ENCODE results near the gene FBXL15. TPM values are rescaled to one million over a fixed set of nuclear protein-coding genes. Genes with fewer than 3 reads are reported as not detected.
A peak's percentile ranks its signal among the peaks of the same experiment; 100 is the strongest.

The FBXL15 gene
- total and polyA plus RNA-seq, 2 of the 13 experiments (the other 11 are each of a cell fraction or from before 2014, with no cell fraction given): 4.3 to 8.3 TPM

DNA sequence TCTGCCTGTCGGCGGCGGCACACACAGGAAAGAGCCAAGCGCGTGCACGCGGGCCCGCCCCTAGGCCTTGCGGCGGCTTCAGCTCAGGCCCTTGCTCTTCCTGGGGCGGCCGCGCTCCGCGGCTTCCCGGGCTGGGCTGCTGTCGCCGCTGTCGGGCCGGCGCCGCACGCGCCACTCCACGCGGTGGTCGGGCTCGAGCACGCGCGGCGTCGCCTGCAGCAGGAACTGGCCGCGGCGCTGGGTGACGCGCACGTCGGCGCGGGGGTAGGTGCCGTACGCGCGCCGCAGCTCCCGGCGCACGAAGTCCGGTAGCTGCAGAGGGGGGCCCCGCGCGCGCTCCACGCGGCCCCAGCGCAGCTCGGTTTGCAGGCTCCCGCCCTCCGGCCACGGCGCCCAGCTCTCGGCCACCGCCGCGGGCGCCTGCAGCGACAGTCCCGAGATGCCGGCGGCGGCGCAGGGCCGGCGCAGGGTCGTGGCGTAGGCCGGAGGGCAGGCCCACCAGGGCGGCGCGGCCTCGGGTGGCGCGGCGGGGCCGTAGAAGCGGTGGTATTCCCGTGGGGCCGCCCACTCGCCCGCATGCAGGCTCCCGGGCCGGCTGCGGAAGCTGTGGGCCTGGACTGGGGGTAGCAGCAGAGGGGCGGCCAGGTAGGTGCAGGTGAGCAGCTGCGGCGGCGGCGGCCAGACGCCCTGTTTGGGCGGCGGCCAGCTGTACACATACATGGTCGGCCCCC, 29.9 kb downstream of the FBXL15 start (continued):
- TF ChIP-seq, protein P1, sequence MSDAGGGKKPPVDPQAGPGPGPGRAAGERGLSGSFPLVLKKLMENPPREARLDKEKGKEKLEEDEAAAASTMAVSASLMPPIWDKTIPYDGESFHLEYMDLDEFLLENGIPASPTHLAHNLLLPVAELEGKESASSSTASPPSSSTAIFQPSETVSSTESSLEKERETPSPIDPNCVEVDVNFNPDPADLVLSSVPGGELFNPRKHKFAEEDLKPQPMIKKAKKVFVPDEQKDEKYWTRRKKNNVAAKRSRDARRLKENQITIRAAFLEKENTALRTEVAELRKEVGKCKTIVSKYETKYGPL (CRISPR knock-in tag; IDR thresholded peaks at IDR 0.05): no peak
- no peak for TF ChIP-seq XRCC5 (optimal IDR thresholded peaks at IDR 0.05; ENCODE audit: low read length)
- TF ChIP-seq ZNF253 (CRISPR knock-in tag; IDR thresholded peaks at IDR 0.05; ENCODE audit: borderline replicate concordance): no peak; the same call in 1 of the 2 replicates
- TF ChIP-seq ZNF367 (CRISPR knock-in tag; IDR thresholded peaks at IDR 0.05; ENCODE audit: borderline replicate concordance): no peak
- no peak for TF ChIP-seq ZNF33A (CRISPR knock-in tag; IDR thresholded peaks at IDR 0.05; ENCODE audit: borderline replicate concordance)
- no peak for TF ChIP-seq KDM3A (CRISPR knock-in tag; IDR thresholded peaks at IDR 0.05; ENCODE audit: low read depth)
- TF ChIP-seq, protein P2, sequence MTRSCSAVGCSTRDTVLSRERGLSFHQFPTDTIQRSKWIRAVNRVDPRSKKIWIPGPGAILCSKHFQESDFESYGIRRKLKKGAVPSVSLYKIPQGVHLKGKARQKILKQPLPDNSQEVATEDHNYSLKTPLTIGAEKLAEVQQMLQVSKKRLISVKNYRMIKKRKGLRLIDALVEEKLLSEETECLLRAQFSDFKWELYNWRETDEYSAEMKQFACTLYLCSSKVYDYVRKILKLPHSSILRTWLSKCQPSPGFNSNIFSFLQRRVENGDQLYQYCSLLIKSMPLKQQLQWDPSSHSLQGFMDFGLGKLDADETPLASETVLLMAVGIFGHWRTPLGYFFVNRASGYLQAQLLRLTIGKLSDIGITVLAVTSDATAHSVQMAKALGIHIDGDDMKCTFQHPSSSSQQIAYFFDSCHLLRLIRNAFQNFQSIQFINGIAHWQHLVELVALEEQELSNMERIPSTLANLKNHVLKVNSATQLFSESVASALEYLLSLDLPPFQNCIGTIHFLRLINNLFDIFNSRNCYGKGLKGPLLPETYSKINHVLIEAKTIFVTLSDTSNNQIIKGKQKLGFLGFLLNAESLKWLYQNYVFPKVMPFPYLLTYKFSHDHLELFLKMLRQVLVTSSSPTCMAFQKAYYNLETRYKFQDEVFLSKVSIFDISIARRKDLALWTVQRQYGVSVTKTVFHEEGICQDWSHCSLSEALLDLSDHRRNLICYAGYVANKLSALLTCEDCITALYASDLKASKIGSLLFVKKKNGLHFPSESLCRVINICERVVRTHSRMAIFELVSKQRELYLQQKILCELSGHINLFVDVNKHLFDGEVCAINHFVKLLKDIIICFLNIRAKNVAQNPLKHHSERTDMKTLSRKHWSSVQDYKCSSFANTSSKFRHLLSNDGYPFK (CRISPR knock-in tag; IDR thresholded peaks at IDR 0.05; ENCODE audit: borderline replicate concordance): no peak
- no peak for TF ChIP-seq TOE1 (CRISPR knock-in tag; IDR thresholded peaks at IDR 0.05)
- TF ChIP-seq ZNF839 (CRISPR knock-in tag; IDR thresholded peaks at IDR 0.05; ENCODE audit: borderline replicate concordance): peak; percentile 63; the same call in 1 of the 2 replicates
- TF ChIP-seq ELF4 (CRISPR knock-in tag; IDR thresholded peaks at IDR 0.05; ENCODE audit: borderline replicate concordance): no peak
- TF ChIP-seq, protein P3, sequence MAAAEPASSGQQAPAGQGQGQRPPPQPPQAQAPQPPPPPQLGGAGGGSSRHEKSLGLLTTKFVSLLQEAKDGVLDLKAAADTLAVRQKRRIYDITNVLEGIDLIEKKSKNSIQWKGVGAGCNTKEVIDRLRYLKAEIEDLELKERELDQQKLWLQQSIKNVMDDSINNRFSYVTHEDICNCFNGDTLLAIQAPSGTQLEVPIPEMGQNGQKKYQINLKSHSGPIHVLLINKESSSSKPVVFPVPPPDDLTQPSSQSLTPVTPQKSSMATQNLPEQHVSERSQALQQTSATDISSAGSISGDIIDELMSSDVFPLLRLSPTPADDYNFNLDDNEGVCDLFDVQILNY (CRISPR knock-in tag; conservative IDR thresholded peaks at IDR 0.05): no peak
- TF ChIP-seq RXRB (CRISPR knock-in tag; IDR thresholded peaks at IDR 0.05; ENCODE audit: borderline replicate concordance): no peak
- no peak for TF ChIP-seq NRL (CRISPR knock-in tag; IDR thresholded peaks at IDR 0.05; ENCODE audit: borderline replicate concordance)
- TF ChIP-seq SOX13 (IDR thresholded peaks at IDR 0.05): no peak
- TF ChIP-seq SOX13 (CRISPR knock-in tag; conservative IDR thresholded peaks at IDR 0.05 in 1 of 2, IDR thresholded peaks at IDR 0.05 in 1 of 2): 0 out of 4 replicates have a peak, but pooled peaks of 1 of the 2 experiments have one; percentile 23
- TF ChIP-seq HDAC6 (IDR thresholded peaks at IDR 0.05; ENCODE audit: low read depth, low read length): no peak
- peak; percentile 75; the same call in 1 of the 2 replicates for TF ChIP-seq CCDC6 (CRISPR knock-in tag; IDR thresholded peaks at IDR 0.05)
- 0 out of 2 replicates have a peak, but pooled peaks have one; percentile 6 for TF ChIP-seq GATAD1 (CRISPR knock-in tag; IDR thresholded peaks at IDR 0.05)
- TF ChIP-seq, protein P4, sequence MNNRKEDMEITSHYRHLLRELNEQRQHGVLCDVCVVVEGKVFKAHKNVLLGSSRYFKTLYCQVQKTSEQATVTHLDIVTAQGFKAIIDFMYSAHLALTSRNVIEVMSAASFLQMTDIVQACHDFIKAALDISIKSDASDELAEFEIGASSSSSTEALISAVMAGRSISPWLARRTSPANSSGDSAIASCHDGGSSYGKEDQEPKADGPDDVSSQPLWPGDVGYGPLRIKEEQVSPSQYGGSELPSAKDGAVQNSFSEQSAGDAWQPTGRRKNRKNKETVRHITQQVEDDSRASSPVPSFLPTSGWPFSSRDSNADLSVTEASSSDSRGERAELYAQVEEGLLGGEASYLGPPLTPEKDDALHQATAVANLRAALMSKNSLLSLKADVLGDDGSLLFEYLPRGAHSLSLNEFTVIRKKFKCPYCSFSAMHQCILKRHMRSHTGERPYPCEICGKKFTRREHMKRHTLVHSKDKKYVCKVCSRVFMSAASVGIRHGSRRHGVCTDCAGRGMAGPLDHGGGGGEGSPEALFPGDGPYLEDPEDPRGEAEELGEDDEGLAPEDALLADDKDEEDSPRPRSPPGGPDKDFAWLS (CRISPR knock-in tag; IDR thresholded peaks at IDR 0.05; ENCODE audit: borderline replicate concordance): no peak
- peak; percentile 18; the same call in 1 of the 2 replicates for TF ChIP-seq ZNF724P (CRISPR knock-in tag; IDR thresholded peaks at IDR 0.05; ENCODE audit: borderline replicate concordance)
- no peak for TF ChIP-seq NAIF1 (CRISPR knock-in tag; IDR thresholded peaks at IDR 0.05; ENCODE audit: borderline replicate concordance)
- no peak for TF ChIP-seq FOXK1 (CRISPR knock-in tag; IDR thresholded peaks at IDR 0.05; ENCODE audit: borderline replicate concordance, low read depth)
- TF ChIP-seq MIER3 (CRISPR knock-in tag; IDR thresholded peaks at IDR 0.05; ENCODE audit: borderline replicate concordance): no peak

Measured in HepG2 (cell line).